ENCODE measurements around the gene INPP5D. TPM values are rescaled to one million over a fixed set of nuclear protein-coding genes. Genes with fewer than 3 reads are reported as not detected.

INPP5D gene
- total RNA-seq, 1 donor from 2014 or later, result 2.2 TPM

DNA sequence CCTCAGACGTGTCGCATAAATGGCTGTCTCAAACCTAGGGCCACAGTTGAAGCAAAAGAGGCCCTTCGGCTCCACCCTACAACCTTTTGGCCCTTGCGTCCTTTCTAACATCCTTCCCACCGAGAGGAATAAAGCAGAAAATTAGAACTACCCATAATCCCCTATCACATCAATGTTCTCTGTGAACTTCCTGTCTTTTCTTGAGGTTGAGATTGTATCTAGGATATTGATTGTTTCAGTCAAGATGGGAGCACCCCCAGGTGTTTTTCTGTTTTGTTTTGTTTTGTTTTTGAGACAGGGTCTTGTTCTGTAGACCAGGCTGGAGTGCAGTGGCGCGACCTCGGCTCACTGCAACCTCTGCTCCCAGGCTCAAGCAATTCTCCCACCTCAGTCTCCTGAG is 23.6 kb downstream of the INPP5D start:
- H3K4me3 Mint-ChIP-seq (ENCODE audit: unreplicated experiment), result no peak overlapping the region
- TF ChIP-seq, protein P1, sequence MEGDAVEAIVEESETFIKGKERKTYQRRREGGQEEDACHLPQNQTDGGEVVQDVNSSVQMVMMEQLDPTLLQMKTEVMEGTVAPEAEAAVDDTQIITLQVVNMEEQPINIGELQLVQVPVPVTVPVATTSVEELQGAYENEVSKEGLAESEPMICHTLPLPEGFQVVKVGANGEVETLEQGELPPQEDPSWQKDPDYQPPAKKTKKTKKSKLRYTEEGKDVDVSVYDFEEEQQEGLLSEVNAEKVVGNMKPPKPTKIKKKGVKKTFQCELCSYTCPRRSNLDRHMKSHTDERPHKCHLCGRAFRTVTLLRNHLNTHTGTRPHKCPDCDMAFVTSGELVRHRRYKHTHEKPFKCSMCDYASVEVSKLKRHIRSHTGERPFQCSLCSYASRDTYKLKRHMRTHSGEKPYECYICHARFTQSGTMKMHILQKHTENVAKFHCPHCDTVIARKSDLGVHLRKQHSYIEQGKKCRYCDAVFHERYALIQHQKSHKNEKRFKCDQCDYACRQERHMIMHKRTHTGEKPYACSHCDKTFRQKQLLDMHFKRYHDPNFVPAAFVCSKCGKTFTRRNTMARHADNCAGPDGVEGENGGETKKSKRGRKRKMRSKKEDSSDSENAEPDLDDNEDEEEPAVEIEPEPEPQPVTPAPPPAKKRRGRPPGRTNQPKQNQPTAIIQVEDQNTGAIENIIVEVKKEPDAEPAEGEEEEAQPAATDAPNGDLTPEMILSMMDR (IDR thresholded peaks at IDR 0.05; ENCODE audit: partially characterized antibody, unreplicated experiment), result no peak
- H3K27me3 Mint-ChIP-seq (ENCODE audit: unreplicated experiment), result peaks cover 5% of the 10 kb centered on the region

DNA sequence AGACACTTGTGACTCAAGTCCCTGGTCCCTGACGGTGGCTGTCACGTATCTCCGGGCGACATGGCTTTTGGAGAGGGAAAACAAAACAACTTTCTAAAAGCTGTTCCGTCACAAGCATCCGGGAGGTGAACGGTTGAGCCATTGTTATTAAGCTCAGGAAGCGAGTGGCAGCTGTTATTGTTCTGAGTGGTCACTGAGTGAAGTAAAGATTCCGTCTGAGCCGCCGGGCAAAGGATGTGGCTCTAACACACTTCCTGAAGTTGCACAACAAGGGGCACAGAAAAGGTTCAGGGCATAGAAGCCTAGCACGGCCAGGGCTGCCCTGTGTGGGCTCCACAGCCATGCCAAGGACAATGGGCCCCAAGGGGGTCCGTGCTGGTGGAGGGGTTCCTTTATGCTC is 24.3 kb downstream of the INPP5D start:
- H3K27ac Mint-ChIP-seq (ENCODE audit: unreplicated experiment), result no peak overlapping the region
- peaks cover 5% of the 10 kb centered on the region for H3K4me1 Mint-ChIP-seq (ENCODE audit: low read depth, unreplicated experiment)
- H3K27me3 Mint-ChIP-seq (ENCODE audit: unreplicated experiment), result peaks cover 5% of the 10 kb centered on the region
- peaks cover 4% of the 10 kb centered on the region for H3K36me3 Mint-ChIP-seq (ENCODE audit: unreplicated experiment)
- no peaks in the 10 kb centered on the region for H3K9me3 Mint-ChIP-seq (ENCODE audit: unreplicated experiment)
- H3K4me3 Mint-ChIP-seq (ENCODE audit: unreplicated experiment), result no peak overlapping the region
- TF ChIP-seq, protein P1 (IDR thresholded peaks at IDR 0.05; ENCODE audit: partially characterized antibody, unreplicated experiment), result no peak
- no peak for DNase-seq

More for the DNA sequence above, 23.6 kb downstream of the INPP5D start:
- Mint-ChIP-seq H3K4me1 (ENCODE audit: low read depth, unreplicated experiment) (peaks cover 5% of the 10 kb centered on the region), H3K36me3 (ENCODE audit: unreplicated experiment) (peaks cover 4% of the 10 kb centered on the region), H3K9me3 (ENCODE audit: unreplicated experiment) (no peaks in the 10 kb centered on the region), H3K27ac (ENCODE audit: unreplicated experiment) (no peak overlapping the region)
- DNase-seq, result no peak

DNA sequence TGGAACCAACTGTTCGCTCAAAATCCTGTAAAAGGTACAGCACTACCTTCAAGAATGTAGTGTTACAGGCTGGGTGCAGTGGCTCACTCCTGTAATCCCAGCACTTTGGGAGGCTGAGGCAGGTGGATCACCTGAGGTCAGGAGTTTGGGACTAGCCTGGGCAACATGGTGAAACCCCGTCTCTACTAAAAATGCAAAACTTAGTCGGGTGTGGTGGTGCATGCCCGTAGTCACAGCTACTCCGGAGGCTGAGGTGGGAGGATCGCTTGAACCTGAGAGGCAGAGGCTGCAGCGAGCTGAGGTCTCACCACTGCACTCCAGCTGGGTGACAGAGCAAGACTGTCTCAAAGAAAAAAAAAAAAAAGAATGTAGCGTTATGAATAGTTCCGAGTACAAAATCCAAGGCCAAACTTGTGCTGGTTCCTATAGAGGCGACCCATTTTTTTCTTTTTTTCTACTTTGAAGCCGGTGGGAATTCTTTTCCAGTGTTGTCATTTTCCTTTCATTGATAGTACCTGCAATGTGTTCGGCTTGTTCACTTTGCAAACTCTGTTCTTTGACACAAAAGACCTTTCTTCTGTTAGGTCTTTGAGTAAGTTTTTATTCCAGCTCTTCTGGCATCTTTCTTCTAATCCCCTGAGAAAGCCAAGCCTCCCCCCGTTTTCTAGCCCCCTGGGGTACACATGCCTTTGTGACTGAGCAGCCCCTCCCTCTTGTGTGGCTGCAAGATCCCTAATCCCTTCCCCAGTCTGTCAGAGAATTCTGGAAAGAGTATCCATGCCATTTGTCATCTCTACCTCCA is 25.1 kb downstream of the INPP5D start:
- Mint-ChIP-seq H3K4me3 (ENCODE audit: unreplicated experiment) (no peak overlapping the region), H3K27ac (ENCODE audit: unreplicated experiment) (no peak overlapping the region), H3K36me3 (ENCODE audit: unreplicated experiment) (peaks cover 4% of the 10 kb centered on the region), H3K27me3 (ENCODE audit: unreplicated experiment) (peaks cover 5% of the 10 kb centered on the region), H3K4me1 (ENCODE audit: low read depth, unreplicated experiment) (peaks cover 5% of the 10 kb centered on the region), H3K9me3 (ENCODE audit: unreplicated experiment) (no peaks in the 10 kb centered on the region)
- DNase-seq, result no peak
- TF ChIP-seq, protein P1 (IDR thresholded peaks at IDR 0.05; ENCODE audit: partially characterized antibody, unreplicated experiment), result no peak

DNA sequence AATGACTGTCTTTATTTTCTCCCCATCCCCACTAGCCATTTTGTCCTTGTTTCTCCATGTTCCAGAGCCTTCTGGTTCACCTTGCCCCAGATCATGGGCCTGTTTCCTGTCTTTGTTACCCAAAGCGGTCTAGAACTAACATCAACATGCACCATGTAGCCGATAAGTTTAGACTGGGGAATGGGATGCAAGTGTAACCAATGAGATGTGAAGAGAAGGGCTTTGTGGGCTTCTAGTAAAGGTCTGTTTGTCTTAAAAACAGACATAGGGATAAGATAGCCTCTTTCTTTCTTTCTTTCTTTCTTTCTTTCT is 25.7 kb downstream of the INPP5D start:
- DNase-seq, result no peak
- H3K27me3 Mint-ChIP-seq (ENCODE audit: unreplicated experiment), result peaks cover 5% of the 10 kb centered on the region
- H3K4me3 Mint-ChIP-seq (ENCODE audit: unreplicated experiment), result no peak overlapping the region
- H3K27ac Mint-ChIP-seq (ENCODE audit: unreplicated experiment), result no peak overlapping the region
- peaks cover 4% of the 10 kb centered on the region for H3K36me3 Mint-ChIP-seq (ENCODE audit: unreplicated experiment)
- peaks cover 5% of the 10 kb centered on the region for H3K4me1 Mint-ChIP-seq (ENCODE audit: low read depth, unreplicated experiment)
- TF ChIP-seq, protein P1 (IDR thresholded peaks at IDR 0.05; ENCODE audit: partially characterized antibody, unreplicated experiment), result no peak
- no peaks in the 10 kb centered on the region for H3K9me3 Mint-ChIP-seq (ENCODE audit: unreplicated experiment)

DNA sequence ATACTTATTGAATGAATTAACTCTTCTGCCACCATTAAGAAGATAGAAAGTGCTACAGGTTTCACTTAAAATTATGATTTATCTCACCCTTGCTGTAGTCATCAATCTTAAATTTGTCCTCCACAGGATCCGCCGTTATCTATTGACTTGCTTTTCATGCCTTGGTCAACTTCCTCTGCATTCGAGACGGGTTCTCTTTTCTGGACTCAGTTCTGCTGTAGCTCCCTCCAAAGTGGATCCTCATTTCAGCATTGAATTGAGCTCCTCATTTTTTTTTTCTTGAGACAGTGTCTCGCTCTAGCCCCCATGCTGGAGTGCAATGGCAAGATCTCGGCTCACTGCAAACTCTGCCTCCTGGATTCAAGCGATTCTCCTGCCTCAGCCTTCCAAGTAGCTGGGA is 27.6 kb downstream of the INPP5D start:
- Mint-ChIP-seq H3K27ac (ENCODE audit: unreplicated experiment) (no peak overlapping the region), H3K36me3 (ENCODE audit: unreplicated experiment) (peaks cover 9% of the 10 kb centered on the region), H3K9me3 (ENCODE audit: unreplicated experiment) (no peaks in the 10 kb centered on the region), H3K4me3 (ENCODE audit: unreplicated experiment) (no peak overlapping the region), H3K4me1 (ENCODE audit: low read depth, unreplicated experiment) (peaks cover 5% of the 10 kb centered on the region), H3K27me3 (ENCODE audit: unreplicated experiment) (peaks cover 4% of the 10 kb centered on the region)
- DNase-seq, result no peak
- TF ChIP-seq, protein P1 (IDR thresholded peaks at IDR 0.05; ENCODE audit: partially characterized antibody, unreplicated experiment), result no peak
